HCT116 (cell line): Measurements from ENCODE around the gene SMR3B. TPM values are rescaled to one million over a fixed set of nuclear protein-coding genes. Genes with fewer than 3 reads are reported as not detected.

Experiments used
- ATAC-seq: fragments of 200-7000 bp; cut with Tn5 transposase; 2 replicates; pipeline ENCODE4 v1.9.1; 2020; ENCODE audit warnings: mild to moderate bottlenecking, moderate library complexity
- BruUV-seq: library from RNA; stranded (reverse); fragments of 400-500 nt; replicated peaks from 2 replicates; lab custom pipeline; 2021; lab: Mats Ljungman, UMichigan
- CTCF ChIA-PET: fragments of 300-600 bp; sonication (Branson Sonifier 250); formaldehyde crosslinking; loops from one replicate; lab custom pipeline; 2021; ENCODE audit warnings: antibody characterized with exemption; lab: Charles Lee
- POLR2A ChIA-PET: fragments of 300-600, 350-600 bp; sonication (Branson Sonifier 250); formaldehyde crosslinking; loops from one replicate; lab custom pipeline; 2021; ENCODE audit warnings: antibody characterized with exemption; lab: Charles Lee
- RAD21 ChIA-PET, 2 experiments: fragments of 300-600 bp; sonication (Branson Sonifier 250); formaldehyde crosslinking; loops; one replicate each; lab custom pipeline; 2023; ENCODE audit warnings: low total read pairs in 2 of 2; ENCODE audit not compliant: uncharacterized antibody in 2 of 2, unreplicated experiment in 2 of 2, low non-redundant PET in 1 of 2; lab: Charles Lee
- DNase-seq: peaks from one replicate; pipeline ENCODE4 v3.0.0-alpha.2; 2010; ENCODE audit warnings: low read depth, low spot score
- H2AFZ ChIP-seq: fragments of 200-600 bp; shearing (Covaris generic), sonication (generic); 2 replicates; pipeline ENCODE4 v1.6.1; 2017; ENCODE audit warnings: low read depth, mixed run types, mixed read lengths, antibody characterized with exemption, low read length; ENCODE audit not compliant: poor library complexity, severe bottlenecking
- H3K27ac ChIP-seq: 2 replicates; pipeline ENCODE4 v1.5.1; 2012; ENCODE audit warnings: low read depth, low read length
- H3K27me3 ChIP-seq: fragments of 200-600 bp; sonication (generic); 2 replicates; pipeline ENCODE4 v1.6.1; 2016; ENCODE audit warnings: mixed run types, low read length, mixed read lengths; ENCODE audit not compliant: insufficient read depth
- H3K36me3 ChIP-seq, 2 experiments: fragments of 200-500 bp in 1 of 2; fragments of 200-600 bp in 1 of 2; sonication (Bioruptor generic) in 1 of 2; sonication (generic) in 1 of 2; 2 replicates each; pipeline versions ENCODE4 v1.5.1 to v1.6.1; 2014 to 2016; ENCODE audit warnings: low read length in 2 of 2, inconsistent platforms in 1 of 2, mixed read lengths in 1 of 2, mixed run types in 1 of 2; ENCODE audit not compliant: insufficient read depth in 2 of 2, control insufficient read depth in 1 of 2
- H3K4me1 ChIP-seq, 2 experiments: fragments of 200-600 bp in 1 of 2; sonication (generic) in 1 of 2; 2 replicates each; pipeline versions ENCODE4 v1.5.1 to v1.6.1; 2012 to 2017; ENCODE audit warnings: low read length in 2 of 2, inconsistent platforms in 1 of 2, mild to moderate bottlenecking in 1 of 2, mixed read lengths in 1 of 2, mixed run types in 1 of 2, moderate library complexity in 1 of 2; ENCODE audit not compliant: insufficient read depth in 2 of 2, control insufficient read depth in 1 of 2
- H3K4me2 ChIP-seq: fragments of 200-600 bp; sonication (generic); 2 replicates; pipeline ENCODE4 v1.6.1; 2017; ENCODE audit warnings: mixed run types, low read length, mixed read lengths
- H3K4me3 ChIP-seq, 2 experiments: fragments of 200-600 bp in 1 of 2; sonication (generic) in 1 of 2; replicated peaks in 1 of 2; 2 replicates each; pipeline ENCODE4 v1.5.1; 2011 to 2016; ENCODE audit warnings: low read length in 2 of 2, control low read depth in 1 of 2, low read depth in 1 of 2, mild to moderate bottlenecking in 1 of 2, mixed read lengths in 1 of 2, mixed run types in 1 of 2
- H3K79me2 ChIP-seq: fragments of 200-600 bp; sonication (generic); 2 replicates; pipeline ENCODE4 v1.6.1; 2017; ENCODE audit warnings: mild to moderate bottlenecking, mixed run types, low read length, moderate library complexity, mixed read lengths; ENCODE audit not compliant: insufficient read depth
- H3K9ac ChIP-seq: fragments of 200-600 bp; sonication (generic); 2 replicates; pipeline ENCODE4 v1.6.1; 2016; ENCODE audit warnings: low read length, mixed read lengths
- H3K9me2 ChIP-seq: fragments of 200-600 bp; sonication (generic), shearing (Covaris generic); 2 replicates; pipeline ENCODE4 v1.6.1; 2017; ENCODE audit warnings: mixed run types, mild to moderate bottlenecking, moderate library complexity; ENCODE audit not compliant: insufficient read depth
- H3K9me3 ChIP-seq, 2 experiments: fragments of 200-500 bp in 1 of 2; fragments of 200-600 bp in 1 of 2; sonication (Bioruptor generic) in 1 of 2; sonication (generic) in 1 of 2; 2 replicates each; pipeline ENCODE4 v1.6.1; 2014 to 2017; ENCODE audit warnings: low read length in 2 of 2, mixed read lengths in 2 of 2, inconsistent platforms in 1 of 2, low read depth in 1 of 2, mild to moderate bottlenecking in 1 of 2, mixed run types in 1 of 2, moderate library complexity in 1 of 2; ENCODE audit not compliant: control insufficient read depth in 1 of 2, insufficient read depth in 1 of 2
- H4K20me1 ChIP-seq: fragments of 200-600 bp; sonication (generic), shearing (Covaris generic); 2 replicates; pipeline ENCODE4 v1.6.1; 2017; ENCODE audit warnings: mixed run types, mild to moderate bottlenecking, moderate library complexity; ENCODE audit not compliant: insufficient read depth
- CTCF ChIP-seq, 3 experiments: fragments of 200-600 bp in 1 of 3; sonication (generic) in 1 of 3; IDR thresholded peaks in 2 of 3; conservative IDR thresholded peaks in 1 of 3; 2 replicates each; pipeline ENCODE4 v1.5.1; 2012 to 2017; ENCODE audit warnings: low read depth in 2 of 3, low read length in 2 of 3, antibody characterized with exemption in 1 of 3, borderline replicate concordance in 1 of 3, control low read depth in 1 of 3, mild to moderate bottlenecking in 1 of 3, mixed read lengths in 1 of 3, mixed run types in 1 of 3, moderate library complexity in 1 of 3; ENCODE audit not compliant: insufficient read depth in 1 of 3
- EGR1 ChIP-seq: IDR thresholded peaks from 2 replicates; pipeline ENCODE4 v1.6.1; 2012; ENCODE audit warnings: low read depth
- ELF1 ChIP-seq: IDR thresholded peaks from 2 replicates; pipeline ENCODE4 v1.6.1; 2012; ENCODE audit warnings: low read depth, borderline replicate concordance
- EZH2 ChIP-seq: fragments of 200-600 bp; sonication (generic); IDR thresholded peaks from 2 replicates; pipeline ENCODE4 v1.6.1; 2017; ENCODE audit warnings: antibody characterized with exemption, mixed run types
- EZH2phosphoT487 ChIP-seq: fragments of 200-600 bp; IDR thresholded peaks from 2 replicates; pipeline ENCODE4 v1.6.1; 2018; ENCODE audit warnings: antibody characterized with exemption, borderline replicate concordance
- JUND ChIP-seq: IDR thresholded peaks from 2 replicates; pipeline ENCODE4 v1.6.1; 2012
- MAX ChIP-seq: IDR thresholded peaks from 2 replicates; pipeline ENCODE4 v1.6.1; 2012
- POLR2A ChIP-seq: IDR thresholded peaks from 2 replicates; pipeline ENCODE4 v1.7.0; 2011; ENCODE audit warnings: borderline replicate concordance; ENCODE audit not compliant: insufficient read depth, insufficient read length; ENCODE audit errors: extremely low read depth
- POLR2AphosphoS5 ChIP-seq: IDR thresholded peaks from 2 replicates; pipeline ENCODE4 v1.6.1; 2011; ENCODE audit warnings: mild to moderate bottlenecking, low read depth, low read length, moderate library complexity
- REST ChIP-seq: IDR thresholded peaks from 2 replicates; pipeline ENCODE4 v1.6.1; 2012; ENCODE audit warnings: low read depth
- SIN3A ChIP-seq: IDR thresholded peaks from 2 replicates; pipeline ENCODE4 v1.6.1; 2012; ENCODE audit warnings: low read depth
- SP1 ChIP-seq: IDR thresholded peaks from 2 replicates; pipeline ENCODE4 v1.6.1; 2012; ENCODE audit warnings: low read depth
- SRF ChIP-seq: IDR thresholded peaks from 2 replicates; pipeline ENCODE4 v1.6.1; 2012; ENCODE audit warnings: low read depth
- TCF7L2 ChIP-seq: IDR thresholded peaks from 2 replicates; pipeline ENCODE4 v1.7.0; 2011; ENCODE audit warnings: borderline replicate concordance, inconsistent platforms; ENCODE audit not compliant: insufficient read depth, insufficient read length; ENCODE audit errors: extremely low read depth
- YY1 ChIP-seq: IDR thresholded peaks from 2 replicates; pipeline ENCODE4 v1.6.1; 2011; ENCODE audit warnings: low read length, low read depth, moderate library complexity, mild to moderate bottlenecking; ENCODE audit not compliant: insufficient replicate concordance; ENCODE audit errors: extremely low read depth
- ZBTB33 ChIP-seq: IDR thresholded peaks from 2 replicates; pipeline ENCODE4 v1.6.1; 2011; ENCODE audit warnings: mild to moderate bottlenecking, low read length, moderate library complexity; ENCODE audit not compliant: insufficient replicate concordance; ENCODE audit errors: extremely low read depth
- ZFX ChIP-seq: fragments of 450-650 bp; IDR thresholded peaks from 2 replicates; pipeline ENCODE4 v1.6.1; 2017
- ZNF274 ChIP-seq: fragments of 200-500 bp; sonication (Bioruptor generic); IDR thresholded peaks from 2 replicates; pipeline ENCODE4 v1.6.1; 2014; ENCODE audit warnings: mild to moderate bottlenecking, low read depth, low read length, inconsistent platforms
- intact Hi-C: fragments of 100-400 bp; cut with micrococcal nuclease; formaldehyde crosslinking; loops from 2 replicates; pipeline ENCODE4 v1.10.0; 2022
- total RNA-seq: library from RNA; stranded (reverse); gene quantifications from one replicate; pipeline ENCODE4 v1.2.1, GENCODE V29; 2021; ENCODE audit not compliant: unreplicated experiment

SMR3B gene
- total RNA-seq, 1 experiment from 2014 or later: not detected

- DNase-seq: no peak
- H3K27me3 ChIP-seq: no peaks in the 10 kb centered on the region
- H3K4me3 ChIP-seq: no peak overlapping the region
- H3K79me2 ChIP-seq: no peaks in the 10 kb centered on the region
- no peak for ATAC-seq
- intact Hi-C loops: no loop called here
- H3K9me3 ChIP-seq: no peaks in the 10 kb centered on the region
- no peak overlapping the region for H3K27ac ChIP-seq
- no peak overlapping the region for H3K9ac ChIP-seq
- RAD21 ChIA-PET: no interaction called here
- no peaks in the 10 kb centered on the region for H4K20me1 ChIP-seq
- TF ChIP-seq EGR1 (no peak), YY1 (no peak), JUND (no peak), POLR2A (no peak), EZH2 (no peak), TCF7L2 (no peak), EZH2phosphoT487 (no peak), ZBTB33 (no peak), MAX (no peak), SP1 (no peak), ZNF274 (no peak), SRF (no peak), SIN3A (no peak), REST (no peak), CTCF (IDR thresholded peaks at IDR 0.05 in 2 of 3, conservative IDR thresholded peaks at IDR 0.05 in 1 of 3; ENCODE audit: borderline replicate concordance in 1 of 3, insufficient read depth in 1 of 3, low read depth in 2 of 3, low read length in 2 of 3) (no peak), POLR2AphosphoS5 (no peak), ZFX (no peak), ELF1 (no peak)
- no TSS peak for BruUV-seq
- CTCF ChIA-PET: no interaction called here
- no peak overlapping the region for H2AFZ ChIP-seq
- POLR2A ChIA-PET: no interaction called here
- no peaks in the 10 kb centered on the region for H3K9me2 ChIP-seq
- H3K4me1 ChIP-seq: no peaks in the 10 kb centered on the region
- H3K36me3 ChIP-seq: no peaks in the 10 kb centered on the region
- no peak overlapping the region for H3K4me2 ChIP-seq
Observed at GRCh38 chr4:70392057-70392776, 9.3 kb downstream of the SMR3B start.
